CD4-positive, alpha-beta T cell (primary cell): ENCODE results near the gene SOS1. TPM values are rescaled to one million over a fixed set of nuclear protein-coding genes. Genes with fewer than 3 reads are reported as not detected.

Experiments used
- ATAC-seq: fragments of 200-7000 bp; cut with Tn5 transposase; one replicate; pipeline ENCODE4 v1.10.0; 2022; ENCODE audit warnings: mild to moderate bottlenecking; ENCODE audit not compliant: poor library complexity
- CTCF ChIA-PET: fragments of 350-600 bp; sonication (Branson Sonifier 250); formaldehyde crosslinking; loops from one replicate; lab custom pipeline; 2021; ENCODE audit warnings: antibody characterized with exemption, inconsistent platforms; lab: Charles Lee
- POLR2A ChIA-PET: fragments of 350-600 bp; sonication (Branson Sonifier 250); formaldehyde crosslinking; loops from one replicate; lab custom pipeline; 2021; ENCODE audit warnings: antibody characterized with exemption, inconsistent platforms; lab: Charles Lee
- DNase-seq, 14 experiments: peaks; one replicate each; pipeline ENCODE4 v3.0.0-alpha.2; 2013 to 2020; ENCODE audit warnings: mixed read lengths in 2 of 14
- H3K27ac ChIP-seq, 2 donors: one replicate each; pipeline versions ENCODE4 v1.5.1 to v1.7.0; 2013; ENCODE audit warnings: low read length in 2 of 2, low read depth in 1 of 2, mild to moderate bottlenecking in 1 of 2
- H3K27me3 ChIP-seq, 2 experiments: 1 replicate in 1 of 2; 2 replicates in 1 of 2; pipeline versions ENCODE4 v1.6.1 to v1.7.0; 2013; ENCODE audit warnings: low read length in 2 of 2, control low read depth in 1 of 2, mild to moderate bottlenecking in 1 of 2, moderate library complexity in 1 of 2; ENCODE audit not compliant: insufficient read depth in 2 of 2, control insufficient read depth in 1 of 2
- H3K36me3 ChIP-seq: one replicate; pipeline ENCODE4 v1.6.1; 2013; ENCODE audit warnings: low read length, control low read depth; ENCODE audit not compliant: insufficient read depth
- H3K4me1 ChIP-seq: one replicate; pipeline ENCODE4 v1.6.1; 2013; ENCODE audit warnings: low read length, control low read depth; ENCODE audit not compliant: insufficient read depth
- H3K4me3 ChIP-seq: one replicate; pipeline ENCODE4 v1.5.1; 2013; ENCODE audit warnings: mild to moderate bottlenecking, low read length, moderate library complexity
- H3K9me3 ChIP-seq, 2 experiments: 1 replicate in 1 of 2; 2 replicates in 1 of 2; pipeline versions ENCODE4 v1.6.1 to v1.7.0; 2013; ENCODE audit warnings: low read length in 2 of 2, mild to moderate bottlenecking in 2 of 2, control low read depth in 1 of 2, moderate library complexity in 1 of 2; ENCODE audit not compliant: control insufficient read depth in 1 of 2, insufficient read depth in 1 of 2
- H3K27ac Mint-ChIP-seq: one replicate; pipeline ENCODE4 v1.8.0; 2020; ENCODE audit warnings: mixed read lengths
- H3K27me3 Mint-ChIP-seq: one replicate; pipeline ENCODE4 v1.8.0; 2021; ENCODE audit warnings: mixed read lengths
- H3K36me3 Mint-ChIP-seq: one replicate; pipeline ENCODE4 v1.8.0; 2021; ENCODE audit warnings: low read depth, mixed read lengths
- H3K4me1 Mint-ChIP-seq: one replicate; pipeline ENCODE4 v1.8.0; 2021; ENCODE audit warnings: low read depth, mixed read lengths
- H3K4me3 Mint-ChIP-seq: one replicate; pipeline ENCODE4 v1.8.0; 2020; ENCODE audit warnings: mild to moderate bottlenecking, mixed read lengths
- H3K9me3 Mint-ChIP-seq: one replicate; pipeline ENCODE4 v1.8.0; 2020; ENCODE audit warnings: mixed read lengths
- CTCF ChIP-seq: fragments of 200-600 bp; IDR thresholded peaks from one replicate; pipeline ENCODE4 v1.8.0; 2022; ENCODE audit warnings: antibody characterized with exemption, mild to moderate bottlenecking
- intact Hi-C, 2 experiments: fragments of 100-400 bp; cut with DNase I in 1 of 2; cut with micrococcal nuclease in 1 of 2; formaldehyde crosslinking; loops; one replicate each; pipeline versions ENCODE4 v1.15.1 to v1.9.0; 2023 to 2025; cut with DNase I, micrococcal nuclease
- total RNA-seq, 174 experiments: library from RNA in 2 of 174; stranded (reverse) in 2 of 174; gene quantifications; one replicate each; pipeline ENCODE4 v1.2.3 and lab custom pipeline; 2021 to 2026

The SOS1 gene
- total RNA-seq, 2 experiments from 2014 or later: 16.4 to 16.9 TPM

GRCh38 chr2:38934742-38935141, 186.1 kb downstream of the SOS1 start:
- Mint-ChIP-seq H3K4me1 (no peaks in the 10 kb centered on the region), H3K36me3 (no peaks in the 10 kb centered on the region), H3K4me3 (no peak overlapping the region), H3K27ac (no peak overlapping the region), H3K9me3 (no peaks in the 10 kb centered on the region), H3K27me3 (no peaks in the 10 kb centered on the region)
- ATAC-seq: no peak
- H3K4me3 ChIP-seq: no peak overlapping the region
- intact Hi-C loops: no loop called here
- no peak for TF ChIP-seq CTCF
- no peaks in the 10 kb centered on the region for H3K9me3 ChIP-seq
- no peak for DNase-seq
- no peaks in the 10 kb centered on the region for H3K36me3 ChIP-seq
- ChIA-PET POLR2A (no interaction called here), CTCF (no interaction called here)
- H3K4me1 ChIP-seq: no peaks in the 10 kb centered on the region
- H3K27ac ChIP-seq: no peak overlapping the region
- no peaks in the 10 kb centered on the region for H3K27me3 ChIP-seq

GRCh38 chr2:38933653-38934052, 187.2 kb downstream of the SOS1 start:
- no peak overlapping the region for H3K27ac ChIP-seq
- no peak for DNase-seq
- no peaks in the 10 kb centered on the region for H3K36me3 Mint-ChIP-seq
- no peaks in the 10 kb centered on the region for H3K4me1 ChIP-seq
- no peaks in the 10 kb centered on the region for H3K9me3 Mint-ChIP-seq
- no peaks in the 10 kb centered on the region for H3K27me3 ChIP-seq
- no peak for ATAC-seq
- H3K9me3 ChIP-seq: no peaks in the 10 kb centered on the region
- no peaks in the 10 kb centered on the region for H3K27me3 Mint-ChIP-seq
- intact Hi-C loops: no loop called here
- H3K4me3 Mint-ChIP-seq: no peak overlapping the region
- no peaks in the 10 kb centered on the region for H3K36me3 ChIP-seq
- H3K27ac Mint-ChIP-seq: no peak overlapping the region
- H3K4me3 ChIP-seq: no peak overlapping the region
- CTCF ChIA-PET: no interaction called here
- H3K4me1 Mint-ChIP-seq: no peaks in the 10 kb centered on the region
- TF ChIP-seq CTCF: no peak
- POLR2A ChIA-PET: interaction anchor here (0.6 kb wide), 1 partner anchor 171 kb away, joined by 3 read pairs; no protein-coding TSS in a partner anchor

- Histone ChIP-seq H3K9me3 (no peaks in the 10 kb centered on the region), H3K36me3 (no peaks in the 10 kb centered on the region), H3K27ac (no peak overlapping the region), H3K27me3 (no peaks in the 10 kb centered on the region), H3K4me3 (no peak overlapping the region), H3K4me1 (no peaks in the 10 kb centered on the region)
- Mint-ChIP-seq H3K36me3 (no peaks in the 10 kb centered on the region), H3K27me3 (no peaks in the 10 kb centered on the region), H3K9me3 (no peaks in the 10 kb centered on the region), H3K27ac (no peak overlapping the region), H3K4me1 (no peaks in the 10 kb centered on the region), H3K4me3 (no peak overlapping the region)
- no peak for DNase-seq
- intact Hi-C loops: no loop called here
- no peak for ATAC-seq
- ChIA-PET POLR2A (no interaction called here), CTCF (no interaction called here)
- TF ChIP-seq CTCF: no peak
Observed at GRCh38 chr2:38932586-38932985, 188.3 kb downstream of the SOS1 start.

Other genes with a start within 250 kb of the SOS1 start
- 10 to 100 TPM; 13.9 to 14.1 TPM for gene DHX57, start 245.1 kb downstream of the SOS1 start, total RNA-seq
- 1 to 10 TPM; 2.1 to 2.6 TPM for gene MORN2, start 245.1 kb downstream of the SOS1 start, total RNA-seq
- gene ARHGEF33, start 231.2 kb downstream of the SOS1 start, total RNA-seq: not detected
- under 1 TPM in 1 of 2 experiments, not detected in 1; 0.75 TPM for gene CDKL4, start 122.9 kb upstream of the SOS1 start, total RNA-seq